PC-3 (cell line): Measurements from ENCODE around the gene RAB3IP.

Source experiments
- EZH2 ChIP-seq: fragments of 300-600 bp; sonication (generic); IDR thresholded peaks from one replicate; pipeline ENCODE4 v1.6.1; 2017; ENCODE audit warnings: antibody characterized with exemption, mild to moderate bottlenecking, low read length; ENCODE audit not compliant: unreplicated experiment
- EZH2phosphoT487 ChIP-seq: fragments of 300-600 bp; sonication (generic); IDR thresholded peaks from 2 replicates; pipeline ENCODE4 v1.6.1; 2018; ENCODE audit warnings: mild to moderate bottlenecking, antibody characterized with exemption, low read length, borderline replicate concordance
- TF ChIP-seq, protein P1 (sequence below): fragments of 300-600 bp; sonication (generic); conservative IDR thresholded peaks from 2 replicates; pipeline ENCODE4 v1.5.1; 2017; ENCODE audit warnings: antibody characterized with exemption, low read depth, mild to moderate bottlenecking, low read length

DNA sequence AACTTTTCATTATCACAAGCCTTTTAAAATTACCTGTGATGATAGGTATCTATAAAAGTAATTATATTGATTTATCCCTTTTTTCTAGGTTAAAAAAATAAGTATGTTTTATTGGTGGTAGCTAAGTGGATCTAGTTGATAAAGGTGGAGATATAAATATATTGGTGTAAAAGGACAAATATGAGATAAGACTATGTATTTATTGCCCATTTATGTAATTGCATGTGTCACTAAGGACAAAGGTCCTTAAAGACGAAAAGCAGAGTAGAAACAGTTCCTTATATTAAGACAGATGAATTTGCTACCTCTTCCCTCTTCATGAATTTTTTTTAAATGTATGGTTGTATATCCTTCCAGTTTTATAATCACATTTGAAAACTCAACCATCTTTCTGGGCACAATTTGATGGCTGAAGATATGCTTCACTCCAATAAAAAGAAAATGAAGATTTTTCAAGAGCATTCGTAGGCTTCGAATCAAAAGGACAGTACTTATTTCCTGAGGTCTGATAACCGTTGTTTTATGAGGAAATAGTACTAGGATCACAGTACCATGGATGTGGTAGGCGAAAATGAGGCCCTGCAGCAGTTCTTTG lies 86.4 kb downstream of the RAB3IP start, which contains the start of gene MYRFL:
- TF ChIP-seq, protein P1, sequence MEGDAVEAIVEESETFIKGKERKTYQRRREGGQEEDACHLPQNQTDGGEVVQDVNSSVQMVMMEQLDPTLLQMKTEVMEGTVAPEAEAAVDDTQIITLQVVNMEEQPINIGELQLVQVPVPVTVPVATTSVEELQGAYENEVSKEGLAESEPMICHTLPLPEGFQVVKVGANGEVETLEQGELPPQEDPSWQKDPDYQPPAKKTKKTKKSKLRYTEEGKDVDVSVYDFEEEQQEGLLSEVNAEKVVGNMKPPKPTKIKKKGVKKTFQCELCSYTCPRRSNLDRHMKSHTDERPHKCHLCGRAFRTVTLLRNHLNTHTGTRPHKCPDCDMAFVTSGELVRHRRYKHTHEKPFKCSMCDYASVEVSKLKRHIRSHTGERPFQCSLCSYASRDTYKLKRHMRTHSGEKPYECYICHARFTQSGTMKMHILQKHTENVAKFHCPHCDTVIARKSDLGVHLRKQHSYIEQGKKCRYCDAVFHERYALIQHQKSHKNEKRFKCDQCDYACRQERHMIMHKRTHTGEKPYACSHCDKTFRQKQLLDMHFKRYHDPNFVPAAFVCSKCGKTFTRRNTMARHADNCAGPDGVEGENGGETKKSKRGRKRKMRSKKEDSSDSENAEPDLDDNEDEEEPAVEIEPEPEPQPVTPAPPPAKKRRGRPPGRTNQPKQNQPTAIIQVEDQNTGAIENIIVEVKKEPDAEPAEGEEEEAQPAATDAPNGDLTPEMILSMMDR: no peak
- TF ChIP-seq EZH2phosphoT487: no peak
- TF ChIP-seq EZH2: no peak
